Trophoblast cell (in vitro differentiated cells and primary cell): ENCODE data around the gene SLC16A9.

Experiments used
- DNase-seq, 2 donors: peaks; one replicate each; pipeline ENCODE4 v3.0.0-alpha.2; 2016
- H2AFZ ChIP-seq: 2 replicates; pipeline ENCODE4 v1.6.1; 2013; ENCODE audit warnings: low read length, moderate library complexity, mild to moderate bottlenecking; ENCODE audit not compliant: insufficient read depth, poor library complexity
- H2AK5ac ChIP-seq: 2 replicates; pipeline ENCODE4 v1.6.1; 2013; ENCODE audit warnings: mild to moderate bottlenecking, low read length
- H2BK120ac ChIP-seq: 2 replicates; pipeline ENCODE4 v1.6.1; 2013; ENCODE audit warnings: low read length, mild to moderate bottlenecking, moderate library complexity; ENCODE audit not compliant: insufficient read depth, poor library complexity
- H2BK12ac ChIP-seq: 2 replicates; pipeline ENCODE4 v1.6.1; 2013; ENCODE audit warnings: mild to moderate bottlenecking, low read length, moderate library complexity
- H2BK5ac ChIP-seq: 2 replicates; pipeline ENCODE4 v1.6.1; 2013; ENCODE audit warnings: low read length, low read depth, moderate library complexity, mild to moderate bottlenecking; ENCODE audit not compliant: poor library complexity
- H3K14ac ChIP-seq: 2 replicates; pipeline ENCODE4 v1.6.1; 2013; ENCODE audit warnings: mild to moderate bottlenecking, low read length
- H3K18ac ChIP-seq: 2 replicates; pipeline ENCODE4 v1.6.1; 2013; ENCODE audit warnings: mild to moderate bottlenecking, low read length
- H3K23ac ChIP-seq: 2 replicates; pipeline ENCODE4 v1.6.1; 2013; ENCODE audit warnings: low read length
- H3K27ac ChIP-seq: 2 replicates; pipeline ENCODE4 v1.5.1; 2013; ENCODE audit warnings: low read depth, mild to moderate bottlenecking, inconsistent platforms, low read length, moderate library complexity
- H3K27me3 ChIP-seq: 2 replicates; pipeline ENCODE4 v1.6.1; 2013; ENCODE audit warnings: inconsistent platforms, mild to moderate bottlenecking, low read length, moderate library complexity; ENCODE audit not compliant: insufficient read depth
- H3K36me3 ChIP-seq, 2 experiments: 1 replicate in 1 of 2; 2 replicates in 1 of 2; pipeline ENCODE4 v1.6.1; 2013; ENCODE audit warnings: low read length in 2 of 2, mild to moderate bottlenecking in 2 of 2, moderate library complexity in 1 of 2; ENCODE audit not compliant: insufficient read depth in 2 of 2, control insufficient read depth in 1 of 2
- H3K4ac ChIP-seq: 2 replicates; pipeline ENCODE4 v1.6.1; 2013; ENCODE audit warnings: low read depth, mild to moderate bottlenecking, low read length, moderate library complexity
- H3K4me1 ChIP-seq, 2 experiments: 1 replicate in 1 of 2; 2 replicates in 1 of 2; pipeline ENCODE4 v1.6.1; 2013; ENCODE audit warnings: low read length in 2 of 2, mild to moderate bottlenecking in 2 of 2, moderate library complexity in 1 of 2; ENCODE audit not compliant: insufficient read depth in 2 of 2, control insufficient read depth in 1 of 2
- H3K4me2 ChIP-seq: 2 replicates; pipeline ENCODE4 v1.6.1; 2013; ENCODE audit warnings: inconsistent platforms, mild to moderate bottlenecking, low read length, moderate library complexity
- H3K4me3 ChIP-seq: 2 replicates; pipeline ENCODE4 v1.5.1; 2013; ENCODE audit warnings: mild to moderate bottlenecking, low read depth, low read length, inconsistent platforms
- H3K79me1 ChIP-seq: one replicate; pipeline ENCODE4 v1.6.1; 2013; ENCODE audit warnings: low read length
- H3K79me2 ChIP-seq: 2 replicates; pipeline ENCODE4 v1.6.1; 2013; ENCODE audit warnings: low read length, mild to moderate bottlenecking; ENCODE audit not compliant: control insufficient read depth, insufficient read depth, poor library complexity
- H3K9ac ChIP-seq: 2 replicates; pipeline ENCODE4 v1.6.1; 2013; ENCODE audit warnings: mild to moderate bottlenecking, low read length
- H3K9me3 ChIP-seq: 2 replicates; pipeline ENCODE4 v1.6.1; 2013; ENCODE audit warnings: low read depth, mild to moderate bottlenecking, control low read depth, inconsistent platforms, low read length; ENCODE audit not compliant: insufficient read depth
- H4K12ac ChIP-seq: 2 replicates; pipeline ENCODE4 v1.6.1; 2013; ENCODE audit warnings: low read depth, mild to moderate bottlenecking, low read length, moderate library complexity
- H4K8ac ChIP-seq: 2 replicates; pipeline ENCODE4 v1.6.1; 2013; ENCODE audit warnings: low read depth, mild to moderate bottlenecking, low read length, moderate library complexity
- H4K91ac ChIP-seq: one replicate; pipeline ENCODE4 v1.6.1; 2013; ENCODE audit warnings: low read depth, mild to moderate bottlenecking, low read length, moderate library complexity
- WGBS: extraction: QIAGEN DNeasy Blood & Tissue Kit; methylation state at CpG from one replicate; pipeline ENCODE4 v1.1.7; 2013; ENCODE audit warnings: missing lambda C conversion rate; ENCODE audit not compliant: insufficient read length, insufficient coverage; ENCODE audit errors: extremely low coverage; 5-methylcytosine and 5-hydroxymethylcytosine counted together

The SLC16A9 gene

DNA sequence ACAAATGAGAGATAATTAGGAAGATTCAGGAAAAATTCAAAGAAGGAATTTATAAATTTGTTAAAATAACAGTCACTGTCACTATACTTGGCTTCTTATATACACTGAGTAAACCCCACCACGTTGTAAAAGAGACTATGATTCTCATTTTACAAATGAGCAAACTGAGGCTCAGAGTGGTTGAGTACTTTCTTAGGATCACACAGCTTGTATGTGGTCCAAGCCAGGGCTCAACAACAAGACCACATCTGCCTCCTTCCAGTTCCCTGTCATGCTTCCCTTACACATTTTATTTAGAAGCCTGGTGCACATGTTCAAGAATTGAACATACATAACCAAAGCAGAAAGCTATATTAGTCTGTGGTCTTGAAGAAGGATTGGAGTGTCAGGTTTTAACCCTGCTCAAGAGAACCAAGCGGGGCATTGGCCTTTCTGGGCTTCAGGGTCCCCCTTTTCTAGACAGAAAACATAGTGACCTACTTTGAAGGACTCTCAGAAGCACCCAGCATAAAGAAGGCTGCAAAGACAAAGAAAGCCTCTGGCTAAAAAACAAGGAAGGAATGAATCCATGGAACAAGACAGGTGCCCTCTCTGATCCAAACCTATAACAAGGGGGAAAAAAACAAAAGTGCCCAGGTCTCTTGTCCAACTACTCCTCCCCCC is 42.8 kb upstream of the SLC16A9 start:
- Histone ChIP-seq H3K14ac (no peak overlapping the region), H3K4me3 (no peak overlapping the region), H2AK5ac (no peak overlapping the region), H2BK120ac (no peak overlapping the region), H3K27me3 (no peaks in the 10 kb centered on the region), H3K27ac (no peak overlapping the region), H3K9ac (no peak overlapping the region), H4K8ac (no peak overlapping the region), H3K79me1 (no peaks in the 10 kb centered on the region), H3K23ac (no peak overlapping the region), H3K4ac (no peak overlapping the region), H4K12ac (no peak overlapping the region), H3K36me3 (no peaks in the 10 kb centered on the region), H2BK12ac (no peak overlapping the region), H4K91ac (no peak overlapping the region), H3K4me2 (no peak overlapping the region), H3K9me3 (no peaks in the 10 kb centered on the region), H2BK5ac (no peak overlapping the region), H3K79me2 (no peaks in the 10 kb centered on the region), H3K18ac (no peak overlapping the region), H2AFZ (no peak overlapping the region), H3K4me1 (no peaks in the 10 kb centered on the region)
- DNase-seq = no peak
- WGBS = no CpG with 5 or more reads among the region's 2 CpGs

DNA sequence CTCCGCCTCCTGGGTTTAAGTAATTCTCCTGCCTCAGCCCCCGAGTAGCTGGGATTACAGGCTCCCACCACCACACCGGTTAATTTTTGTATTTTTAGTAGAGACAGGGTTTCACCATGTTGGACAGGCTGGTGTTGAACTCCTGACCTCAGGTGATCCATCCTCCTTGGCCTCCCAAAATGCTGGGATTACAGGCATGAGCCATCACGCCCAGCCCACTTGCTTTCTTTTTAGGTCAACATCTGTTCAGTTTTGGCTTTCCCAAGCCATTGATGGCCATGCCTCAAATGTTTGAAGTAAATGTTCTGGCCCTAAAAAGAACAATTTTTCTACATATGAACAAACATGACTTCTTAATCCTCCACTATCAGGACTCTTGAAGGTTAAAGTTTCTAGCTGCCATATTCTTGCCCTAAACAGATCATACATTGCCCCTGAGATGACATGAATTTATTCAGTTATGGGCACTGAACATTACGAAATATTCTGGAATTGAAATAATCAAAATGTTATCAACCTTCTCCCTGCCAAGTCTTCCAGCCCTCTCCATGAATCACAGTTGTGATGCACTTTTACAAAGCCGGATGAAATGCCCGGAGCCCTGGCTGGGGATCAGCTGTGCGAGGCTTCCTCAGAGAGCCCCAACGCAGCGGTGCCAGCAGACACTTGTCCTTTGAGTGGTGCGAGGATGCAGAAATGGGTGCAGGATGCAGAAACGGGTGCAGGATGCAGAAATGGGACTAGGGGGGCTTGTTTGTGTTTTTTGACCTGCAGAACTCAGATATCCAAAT is 40.7 kb upstream of the SLC16A9 start:
- Histone ChIP-seq H3K79me1 (no peaks in the 10 kb centered on the region), H2BK12ac (no peak overlapping the region), H3K27me3 (no peaks in the 10 kb centered on the region), H3K79me2 (no peaks in the 10 kb centered on the region), H3K9me3 (no peaks in the 10 kb centered on the region), H3K27ac (no peak overlapping the region), H3K18ac (no peak overlapping the region), H2AK5ac (no peak overlapping the region), H2BK5ac (no peak overlapping the region), H3K4me1 (no peaks in the 10 kb centered on the region), H4K8ac (no peak overlapping the region), H2BK120ac (no peak overlapping the region), H3K14ac (no peak overlapping the region), H3K4me2 (no peak overlapping the region), H4K91ac (no peak overlapping the region), H3K4me3 (no peak overlapping the region), H2AFZ (no peak overlapping the region), H4K12ac (no peak overlapping the region), H3K4ac (no peak overlapping the region), H3K36me3 (no peaks in the 10 kb centered on the region), H3K9ac (no peak overlapping the region), H3K23ac (no peak overlapping the region)
- DNase-seq = no peak
- WGBS = no CpG with 5 or more reads among the region's 12 CpGs

DNA sequence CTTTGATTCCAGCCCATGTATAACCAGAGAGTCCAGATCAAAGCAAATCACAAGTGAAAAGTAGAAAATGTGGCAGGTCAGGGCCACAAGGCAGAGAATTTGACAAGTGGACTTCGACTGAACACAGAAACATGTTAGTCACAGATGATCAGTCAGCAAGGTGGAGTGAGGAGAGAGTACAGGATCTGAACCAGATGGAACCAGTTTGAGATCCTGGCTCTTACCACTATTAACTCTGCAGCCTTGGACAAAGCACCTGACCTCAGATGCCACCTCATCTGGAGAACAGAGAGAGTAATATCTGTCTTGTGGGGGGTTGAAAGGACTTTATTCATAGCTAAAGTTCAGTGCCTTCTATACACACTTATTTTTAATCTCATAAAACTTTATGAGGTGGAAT is 39.2 kb upstream of the SLC16A9 start:
- no peak overlapping the region for H2BK120ac ChIP-seq
- H3K79me2 ChIP-seq = no peaks in the 10 kb centered on the region
- H3K4ac ChIP-seq = no peak overlapping the region
- no peak overlapping the region for H4K12ac ChIP-seq
- no peak overlapping the region for H4K8ac ChIP-seq
- no peak for DNase-seq
- no peak overlapping the region for H3K4me3 ChIP-seq
- no peaks in the 10 kb centered on the region for H3K27me3 ChIP-seq
- no peak overlapping the region for H4K91ac ChIP-seq
- no CpG with 5 or more reads among the region's 1 CpG for WGBS
- H3K4me2 ChIP-seq = no peak overlapping the region
- H3K18ac ChIP-seq = no peak overlapping the region
- no peak overlapping the region for H3K23ac ChIP-seq
- no peaks in the 10 kb centered on the region for H3K4me1 ChIP-seq
- no peak overlapping the region for H2AK5ac ChIP-seq
- no peak overlapping the region for H2BK5ac ChIP-seq
- no peak overlapping the region for H3K9ac ChIP-seq
- H3K36me3 ChIP-seq = no peaks in the 10 kb centered on the region
- no peak overlapping the region for H2AFZ ChIP-seq
- H2BK12ac ChIP-seq = no peak overlapping the region
- no peak overlapping the region for H3K27ac ChIP-seq
- no peaks in the 10 kb centered on the region for H3K9me3 ChIP-seq
- H3K14ac ChIP-seq = no peak overlapping the region
- H3K79me1 ChIP-seq = no peaks in the 10 kb centered on the region

DNA sequence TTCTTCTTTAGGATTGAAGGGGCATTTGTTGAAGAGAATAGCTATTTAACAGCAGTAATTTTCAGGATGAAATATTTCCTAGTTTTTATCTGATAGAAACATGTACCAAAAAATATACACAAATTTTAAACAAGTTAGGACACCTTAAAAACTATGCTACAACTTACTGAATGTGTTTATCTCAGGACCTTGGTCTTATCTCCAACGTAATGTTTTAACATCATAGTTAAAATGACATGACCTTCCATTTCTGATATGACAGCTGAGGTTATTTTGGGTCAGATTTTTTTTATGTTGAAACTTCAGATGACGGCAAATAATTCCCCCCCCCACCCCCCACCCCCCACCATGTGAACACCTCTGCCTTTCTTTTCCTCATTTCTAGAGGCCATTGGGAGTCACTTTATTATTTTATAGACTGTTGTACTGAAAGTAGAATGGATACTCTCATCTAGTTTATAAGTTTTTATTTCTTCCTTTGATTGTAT is 35.6 kb upstream of the SLC16A9 start:
- H2AFZ ChIP-seq = no peak overlapping the region
- no peak overlapping the region for H3K18ac ChIP-seq
- H3K4ac ChIP-seq = no peak overlapping the region
- no peak overlapping the region for H3K9ac ChIP-seq
- WGBS = no CpG with 5 or more reads among the region's 2 CpGs
- H4K12ac ChIP-seq = no peak overlapping the region
- H3K27me3 ChIP-seq = no peaks in the 10 kb centered on the region
- no peak overlapping the region for H3K4me2 ChIP-seq
- H3K9me3 ChIP-seq = no peaks in the 10 kb centered on the region
- no peaks in the 10 kb centered on the region for H3K79me2 ChIP-seq
- no peak overlapping the region for H3K14ac ChIP-seq
- H4K8ac ChIP-seq = no peak overlapping the region
- no peak overlapping the region for H2BK5ac ChIP-seq
- no peak overlapping the region for H3K27ac ChIP-seq
- no peak overlapping the region for H4K91ac ChIP-seq
- H3K23ac ChIP-seq = no peak overlapping the region
- no peak overlapping the region for H2AK5ac ChIP-seq
- H2BK12ac ChIP-seq = no peak overlapping the region
- H3K4me3 ChIP-seq = no peak overlapping the region
- DNase-seq = no peak
- no peaks in the 10 kb centered on the region for H3K4me1 ChIP-seq
- H2BK120ac ChIP-seq = no peak overlapping the region
- no peaks in the 10 kb centered on the region for H3K36me3 ChIP-seq
- H3K79me1 ChIP-seq = no peaks in the 10 kb centered on the region
